Measurements from ENCODE around the gene PDZRN3. TPM values are rescaled to one million over a fixed set of nuclear protein-coding genes. Genes with fewer than 3 reads are reported as not detected.

Gene PDZRN3
- total RNA-seq, 1 donor = 76.8 TPM

DNA sequence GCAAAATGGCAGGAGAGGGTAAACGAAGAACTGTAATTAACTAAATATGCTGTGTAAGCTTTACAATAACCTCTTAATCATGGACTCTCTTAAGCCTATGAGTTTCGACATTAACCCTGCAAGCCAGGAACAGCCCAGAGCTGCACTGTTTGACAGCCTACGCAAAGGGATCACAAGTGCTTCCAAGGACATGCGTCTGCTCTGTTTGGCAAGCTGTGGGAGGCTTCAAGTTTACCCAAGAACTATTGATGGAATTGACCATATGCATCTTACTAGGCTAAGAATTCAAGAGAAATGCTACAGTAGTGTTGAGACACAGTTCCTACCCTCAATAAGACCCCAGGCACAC lies 66.0 kb downstream of the PDZRN3 start:
- TF ChIP-seq, protein P1, sequence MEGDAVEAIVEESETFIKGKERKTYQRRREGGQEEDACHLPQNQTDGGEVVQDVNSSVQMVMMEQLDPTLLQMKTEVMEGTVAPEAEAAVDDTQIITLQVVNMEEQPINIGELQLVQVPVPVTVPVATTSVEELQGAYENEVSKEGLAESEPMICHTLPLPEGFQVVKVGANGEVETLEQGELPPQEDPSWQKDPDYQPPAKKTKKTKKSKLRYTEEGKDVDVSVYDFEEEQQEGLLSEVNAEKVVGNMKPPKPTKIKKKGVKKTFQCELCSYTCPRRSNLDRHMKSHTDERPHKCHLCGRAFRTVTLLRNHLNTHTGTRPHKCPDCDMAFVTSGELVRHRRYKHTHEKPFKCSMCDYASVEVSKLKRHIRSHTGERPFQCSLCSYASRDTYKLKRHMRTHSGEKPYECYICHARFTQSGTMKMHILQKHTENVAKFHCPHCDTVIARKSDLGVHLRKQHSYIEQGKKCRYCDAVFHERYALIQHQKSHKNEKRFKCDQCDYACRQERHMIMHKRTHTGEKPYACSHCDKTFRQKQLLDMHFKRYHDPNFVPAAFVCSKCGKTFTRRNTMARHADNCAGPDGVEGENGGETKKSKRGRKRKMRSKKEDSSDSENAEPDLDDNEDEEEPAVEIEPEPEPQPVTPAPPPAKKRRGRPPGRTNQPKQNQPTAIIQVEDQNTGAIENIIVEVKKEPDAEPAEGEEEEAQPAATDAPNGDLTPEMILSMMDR (IDR thresholded peaks at IDR 0.05; ENCODE audit: insufficient read depth, low read length) = no peak
- H3K4me3 ChIP-seq (ENCODE audit: low read depth, low read length) = no peak overlapping the region
- no peak for DNase-seq (ENCODE audit: low read depth)

- DNase-seq (ENCODE audit: low read depth) = peak; percentile 43
- TF ChIP-seq, protein P1 (IDR thresholded peaks at IDR 0.05; ENCODE audit: insufficient read depth, low read length) = no peak
- no peak overlapping the region for H3K4me3 ChIP-seq (ENCODE audit: low read depth, low read length)
Observed at GRCh38 chr3:73557986-73558726, 66.6 kb downstream of the PDZRN3 start.

DNA sequence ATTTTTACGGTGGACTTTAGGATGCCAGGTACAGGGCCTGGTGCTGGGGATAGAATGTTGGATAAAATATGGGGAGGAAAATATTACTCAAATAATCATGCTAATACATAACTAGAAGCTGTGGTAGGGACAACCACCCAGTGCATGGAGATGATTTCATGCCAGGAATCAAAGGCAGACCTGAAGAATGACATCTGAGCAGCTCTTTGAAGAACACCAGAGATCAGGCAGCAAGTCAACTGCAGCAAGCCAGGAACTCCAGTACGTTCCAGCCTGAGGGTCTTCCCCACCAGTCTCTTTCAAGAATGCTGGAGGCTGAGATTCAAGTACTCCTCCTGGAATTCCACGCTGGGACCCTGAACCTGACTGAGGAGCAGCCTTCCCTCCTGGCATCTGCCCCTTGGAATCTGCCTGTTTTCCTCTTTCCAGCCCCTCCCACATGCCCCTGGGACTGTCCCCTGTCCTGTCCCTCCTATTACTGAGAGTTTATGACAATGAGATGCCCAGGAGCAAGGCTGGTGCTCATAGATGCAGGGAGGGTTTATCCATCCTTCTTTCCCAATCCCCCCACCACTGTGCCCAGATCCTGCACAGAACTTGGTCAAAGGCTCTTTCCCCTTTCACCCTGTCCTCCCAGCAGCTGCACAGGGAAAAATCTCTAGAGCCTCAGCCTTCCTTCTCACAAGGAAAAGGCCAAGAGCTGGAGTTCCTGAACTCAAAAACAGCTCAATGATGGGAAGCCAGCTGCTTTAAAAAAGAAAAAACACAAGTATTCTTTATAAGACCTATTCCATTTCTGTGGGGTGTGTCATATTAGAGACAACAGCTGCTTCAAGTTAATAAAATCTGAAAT lies 68.0 kb downstream of the PDZRN3 start:
- H3K4me3 ChIP-seq (ENCODE audit: low read depth, low read length) = no peak overlapping the region
- TF ChIP-seq, protein P1 (IDR thresholded peaks at IDR 0.05; ENCODE audit: insufficient read depth, low read length) = no peak
- peak; percentile 47 for DNase-seq (ENCODE audit: low read depth)

DNA sequence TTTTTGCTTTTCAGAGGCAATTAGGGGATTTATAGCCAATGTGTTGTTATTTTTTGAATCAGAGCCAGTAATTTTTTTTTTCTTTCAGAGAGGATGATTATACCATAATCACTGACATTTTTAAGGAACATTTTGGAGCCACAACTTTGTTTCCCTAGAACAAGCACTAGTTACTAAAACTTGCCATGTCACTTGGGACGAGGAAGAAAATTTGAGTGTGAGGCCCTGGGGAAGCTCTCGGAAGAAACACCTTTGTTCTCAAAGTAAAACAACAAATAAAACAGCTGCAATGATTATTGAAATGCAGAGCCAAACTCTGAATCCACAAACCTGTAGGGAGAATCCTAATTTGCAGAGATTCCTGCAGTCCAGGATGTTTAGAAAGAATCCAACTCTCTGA lies 69.7 kb downstream of the PDZRN3 start:
- TF ChIP-seq, protein P1 (IDR thresholded peaks at IDR 0.05; ENCODE audit: insufficient read depth, low read length) = no peak
- H3K4me3 ChIP-seq (ENCODE audit: low read depth, low read length) = no peak overlapping the region
- DNase-seq (ENCODE audit: low read depth) = no peak

DNA sequence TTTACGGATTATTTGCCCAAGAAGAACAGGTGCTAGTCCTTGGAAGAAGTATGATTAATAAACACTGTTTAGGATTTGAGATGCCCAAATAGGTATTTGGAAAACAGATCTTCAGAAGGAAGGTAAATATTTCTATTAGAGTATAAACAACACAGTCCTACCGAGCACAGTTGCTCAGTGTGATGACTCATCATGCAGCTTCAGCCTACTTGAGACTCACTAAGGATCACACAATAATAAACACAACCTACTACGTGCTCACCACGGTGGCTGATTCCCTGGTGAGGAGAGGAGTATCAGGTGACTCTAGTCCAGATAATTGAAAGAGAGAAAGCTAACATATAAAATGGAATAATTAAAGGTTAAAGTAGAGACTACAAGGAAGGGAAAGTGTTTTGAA lies 72.0 kb downstream of the PDZRN3 start:
- DNase-seq (ENCODE audit: low read depth) = peak; percentile 31
- TF ChIP-seq, protein P1 (IDR thresholded peaks at IDR 0.05; ENCODE audit: insufficient read depth, low read length) = no peak
- no peak overlapping the region for H3K4me3 ChIP-seq (ENCODE audit: low read depth, low read length)

DNA sequence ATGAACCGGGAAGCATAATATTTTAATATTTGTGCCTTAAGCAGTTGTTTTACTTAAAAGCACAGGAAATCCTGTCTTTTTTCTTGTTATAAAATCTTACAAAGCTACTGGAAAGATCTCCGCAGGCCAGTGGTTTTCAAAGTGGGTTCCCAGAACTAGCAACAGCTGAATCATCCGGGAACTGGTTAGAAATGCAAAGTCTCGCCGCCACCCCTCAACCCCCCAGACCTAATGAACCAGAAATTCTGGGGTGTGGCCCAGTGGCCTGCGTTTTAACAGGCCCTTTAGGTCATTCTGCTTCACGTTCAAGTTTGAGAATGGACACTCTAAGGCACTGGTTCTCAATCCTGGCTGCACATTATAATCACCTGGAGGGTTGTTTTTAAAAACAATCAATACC lies 74.7 kb downstream of the PDZRN3 start:
- DNase-seq (ENCODE audit: low read depth) = no peak
- no peak overlapping the region for H3K4me3 ChIP-seq (ENCODE audit: low read depth, low read length)
- TF ChIP-seq, protein P1 (IDR thresholded peaks at IDR 0.05; ENCODE audit: insufficient read depth, low read length) = no peak
